Panc1 (cell line): ENCODE results near the gene DHRSX.

Source experiments
- CTCF ChIP-seq: fragments of 450-650 bp; IDR thresholded peaks from 2 replicates; pipeline ENCODE4 v1.5.1; 2017; ENCODE audit warnings: mild to moderate bottlenecking
- REST ChIP-seq, 2 experiments: IDR thresholded peaks; 2 replicates each; pipeline ENCODE4 v1.6.1; 2011 to 2012; ENCODE audit warnings: low read depth in 2 of 2, control low read depth in 1 of 2, low read length in 1 of 2, mild to moderate bottlenecking in 1 of 2, moderate library complexity in 1 of 2; ENCODE audit not compliant: insufficient read depth in 1 of 2
- SIN3A ChIP-seq: IDR thresholded peaks from 2 replicates; pipeline ENCODE4 v1.6.1; 2012; ENCODE audit warnings: low read depth, mild to moderate bottlenecking, low read length, moderate library complexity, borderline replicate concordance; ENCODE audit not compliant: insufficient read depth

- TF ChIP-seq REST (IDR thresholded peaks at IDR 0.05; ENCODE audit: insufficient read depth in 1 of 2, low read depth in 2 of 2, low read length in 1 of 2) (no peak), CTCF (no peak), SIN3A (no peak)
Observed at GRCh38 chrX:2334237-2334636, 166.5 kb downstream of the DHRSX start.
